AG08396 (cell line): ENCODE data around the gene FHIP1A.
"Not testable (repeated sequence)": the region's sequence is repeated elsewhere in the genome, so short reads cannot be mapped to it uniquely, and the experiment has no call there.

Source experiments
- DNase-seq: peaks from one replicate; pipeline ENCODE4 v3.0.0; 2012; ENCODE audit warnings: low spot score, mixed read lengths

Gene FHIP1A

GRCh38 chr4:151408630-151409469, at the start of gene FHIP1A:
Gene FHIP1A (plus strand): TSS chr4:151409176. CDS start chr4:151566260, 157,084 bp downstream.
- DNase-seq, result peak; percentile 67

- DNase-seq, result no peak
Measured at GRCh38 chr4:151359576-151359975, 49.4 kb upstream of the FHIP1A start.

GRCh38 chr4:151361126-151361525, 47.9 kb upstream of the FHIP1A start:
- no peak for DNase-seq

GRCh38 chr4:151361966-151362365, 47.0 kb upstream of the FHIP1A start:
- no peak for DNase-seq

- peak; percentile 85 for DNase-seq
Measured at GRCh38 chr4:151362404-151363164, 46.4 kb upstream of the FHIP1A start.

- DNase-seq, result no peak
Measured at GRCh38 chr4:151376540-151376939, 32.4 kb upstream of the FHIP1A start.

- peak; percentile 34 for DNase-seq
Measured at GRCh38 chr4:151389311-151389710, 19.7 kb upstream of the FHIP1A start.

GRCh38 chr4:151389799-151390198, 19.2 kb upstream of the FHIP1A start:
- DNase-seq, result not testable (repeated sequence)

- DNase-seq, result no peak
Measured at GRCh38 chr4:151395873-151396272, 13.1 kb upstream of the FHIP1A start.

- DNase-seq, result no peak
Measured at GRCh38 chr4:151400343-151400742, 8.6 kb upstream of the FHIP1A start.

GRCh38 chr4:151401739-151402138, 7.2 kb upstream of the FHIP1A start:
- DNase-seq, result no peak

- no peak for DNase-seq
Measured at GRCh38 chr4:151402145-151402865, 6.7 kb upstream of the FHIP1A start.

- no peak for DNase-seq
Measured at GRCh38 chr4:151403656-151404055, 5.3 kb upstream of the FHIP1A start.

GRCh38 chr4:151404802-151405201, 4.2 kb upstream of the FHIP1A start:
- DNase-seq, result not testable (repeated sequence)

- no peak for DNase-seq
Measured at GRCh38 chr4:151407018-151407417, 2.0 kb upstream of the FHIP1A start.

GRCh38 chr4:151407466-151408379, 1.3 kb upstream of the FHIP1A start:
- no peak for DNase-seq

GRCh38 chr4:151408380-151408629, 671 bp upstream of the FHIP1A start:
- no peak for DNase-seq

- no peak for DNase-seq
Measured at GRCh38 chr4:151409470-151410313, 716 bp downstream of the FHIP1A start.

GRCh38 chr4:151415978-151416377, 7.0 kb downstream of the FHIP1A start:
- DNase-seq, result peak; percentile 29

- no peak for DNase-seq
Measured at GRCh38 chr4:151417164-151417571, 8.2 kb downstream of the FHIP1A start.
